Activated CD4-positive, CD25-positive, alpha-beta regulatory T cell treated with anti-CD3 and anti-CD28 coated beads, Interleukin-2, amount 50 U/mL, for 72 hours (primary cell): ENCODE measurements around the gene BUB3.

Source experiments
- DNase-seq: peaks from one replicate; pipeline ENCODE4 v3.0.0; 2021

The BUB3 gene

GRCh38 chr10:123205041-123205440 lies 50.8 kb downstream of the BUB3 start:
- no peak for DNase-seq

GRCh38 chr10:123212063-123212462 lies 57.9 kb downstream of the BUB3 start:
- DNase-seq = no peak

- DNase-seq = no peak
These were observed 58.4 kb downstream of the BUB3 start for GRCh38 chr10:123212640-123213039.

GRCh38 chr10:123213192-123213591 lies 59.0 kb downstream of the BUB3 start:
- no peak for DNase-seq
